HL-60 (cell line): ENCODE results near the gene NDUFA3.
A peak's percentile ranks its signal among the peaks of the same experiment; 100 is the strongest.

Experiments used
- DNase-seq, 2 experiments: peaks; one replicate each; pipeline ENCODE4 v3.0.0-alpha.2; 2010 to 2020; ENCODE audit warnings: low read depth in 1 of 2, low spot score in 1 of 2
- H3K27ac ChIP-seq: fragments of 250-450 bp; sonication (Bioruptor Pico); replicated peaks from 2 replicates; pipeline ENCODE4 v1.5.1; 2020; ENCODE audit warnings: mild to moderate bottlenecking, moderate library complexity
- H3K27me3 ChIP-seq: fragments of 250-450 bp; sonication (Bioruptor Pico); 2 replicates; pipeline ENCODE4 v1.5.1; 2021; ENCODE audit warnings: mild to moderate bottlenecking, moderate library complexity; ENCODE audit not compliant: insufficient read depth, poor library complexity, severe bottlenecking
- H3K4me3 ChIP-seq: replicated peaks from 2 replicates; pipeline ENCODE4 v1.5.1; 2011; ENCODE audit warnings: mild to moderate bottlenecking, control low read depth, low read length; ENCODE audit not compliant: insufficient read depth
- CTCF ChIP-seq: IDR thresholded peaks from one replicate; pipeline ENCODE4 v1.5.1; 2011; ENCODE audit warnings: low read length, control low read depth, inconsistent platforms; ENCODE audit not compliant: insufficient read depth
- GABPA ChIP-seq: IDR thresholded peaks from 2 replicates; pipeline ENCODE4 v1.6.1; 2012; ENCODE audit warnings: low read depth
- POLR2AphosphoS5 ChIP-seq: IDR thresholded peaks from 2 replicates; pipeline ENCODE4 v1.6.1; 2012; ENCODE audit warnings: low read depth
- REST ChIP-seq: IDR thresholded peaks from 2 replicates; pipeline ENCODE4 v1.6.1; 2012; ENCODE audit warnings: low read depth; ENCODE audit not compliant: insufficient replicate concordance
- SPI1 ChIP-seq: IDR thresholded peaks from 2 replicates; pipeline ENCODE4 v1.6.1; 2012; ENCODE audit warnings: low read depth, mild to moderate bottlenecking, borderline replicate concordance

Gene NDUFA3

GRCh38 chr19:54077334-54077733 lies 25.3 kb upstream of the NDUFA3 start:
- no peaks in the 10 kb centered on the region for H3K27me3 ChIP-seq
- peak in 1 of 2 experiments; percentile 74 for DNase-seq

DNA sequence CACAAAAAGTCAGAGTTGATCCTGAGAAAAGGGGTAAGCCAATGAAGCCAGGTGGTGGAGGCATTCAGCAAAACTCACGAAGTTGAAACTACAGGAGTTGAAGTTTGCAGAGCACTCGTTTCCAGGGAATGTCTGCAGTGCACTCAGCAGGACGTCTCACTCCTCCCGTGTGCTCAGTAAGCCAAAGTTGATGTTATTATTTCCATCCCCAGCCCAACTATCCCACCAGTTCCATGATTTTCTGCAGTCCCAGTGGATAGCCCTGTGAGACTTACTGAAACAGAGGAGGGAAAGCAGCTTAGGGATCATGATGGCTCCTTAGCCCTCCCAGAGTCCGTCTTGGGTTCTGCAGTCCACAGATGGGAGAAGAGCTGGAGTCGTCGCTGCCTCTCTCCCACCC lies 21.6 kb upstream of the NDUFA3 start, which contains the start of gene TARM1:
TSS of gene TARM1 (minus strand) at position 334 of the 400 bp plus-strand sequence. CDS start at position 309, 25 bp downstream.
- H3K27me3 ChIP-seq = no peaks in the 10 kb centered on the region
- no peak for TF ChIP-seq REST
- TF ChIP-seq SPI1 = no peak
- TF ChIP-seq GABPA = no peak
- TF ChIP-seq CTCF = no peak
- H3K27ac ChIP-seq = no peak within 1 kb of the TSS
- no peak for DNase-seq
- H3K4me3 ChIP-seq = no peak within 1 kb of the TSS

More at GRCh38 chr19:54077334-54077733, 25.3 kb upstream of the NDUFA3 start:
- TF ChIP-seq POLR2AphosphoS5 (no peak), GABPA (no peak), SPI1 (peak; percentile 94)
- H3K4me3 ChIP-seq = no peak overlapping the region
- H3K27ac ChIP-seq = peak overlapping the region; percentile 63

GRCh38 chr19:54084410-54084809 lies 18.2 kb upstream of the NDUFA3 start:
- Histone ChIP-seq H3K27ac (no peak overlapping the region), H3K27me3 (no peaks in the 10 kb centered on the region), H3K4me3 (no peak overlapping the region)
- TF ChIP-seq POLR2AphosphoS5 = no peak
- TF ChIP-seq SPI1 = no peak
- TF ChIP-seq CTCF = no peak
- TF ChIP-seq REST = no peak
- no peak for TF ChIP-seq GABPA
- no peak for DNase-seq

- no peak overlapping the region for H3K4me3 ChIP-seq
- H3K27ac ChIP-seq = no peak overlapping the region
- peak in 1 of 2 experiments; percentile 39 for DNase-seq
- no peaks in the 10 kb centered on the region for H3K27me3 ChIP-seq
- TF ChIP-seq REST = no peak
- TF ChIP-seq GABPA = no peak
- TF ChIP-seq POLR2AphosphoS5 = no peak
- no peak for TF ChIP-seq CTCF
- TF ChIP-seq SPI1 = no peak
Observed at GRCh38 chr19:54094426-54095000, 8.1 kb upstream of the NDUFA3 start.
